HepG2 (cell line): ENCODE results near the gene NUDT22. TPM values are rescaled to one million over a fixed set of nuclear protein-coding genes. Genes with fewer than 3 reads are reported as not detected.

Experiments used
- ATF7-NPFF ChIP-seq: sonication (generic); formaldehyde crosslinking; IDR thresholded peaks from 2 replicates; pipeline ENCODE4 v1.8.1; 2023; ENCODE audit warnings: mild to moderate bottlenecking, low read depth, missing genetic modification reagents, moderate library complexity
- CCAR2 ChIP-seq: fragments of 200-400 bp; formaldehyde crosslinking; optimal IDR thresholded peaks from 2 replicates; pipeline ENCODE3; 2018; ENCODE audit warnings: low read depth, mild to moderate bottlenecking, low read length, moderate library complexity
- CERS6 ChIP-seq: sonication (generic); formaldehyde crosslinking; IDR thresholded peaks from 2 replicates; pipeline ENCODE4 v1.5.0; 2020; ENCODE audit warnings: missing genetic modification reagents
- CSRNP2 ChIP-seq: sonication (generic); formaldehyde crosslinking; conservative IDR thresholded peaks from 2 replicates; pipeline ENCODE4 v1.8.0; 2022; ENCODE audit warnings: low read depth, missing genetic modification reagents
- EED ChIP-seq: sonication (generic); formaldehyde crosslinking; IDR thresholded peaks from 2 replicates; pipeline ENCODE4 v1.5.0; 2020; ENCODE audit warnings: mild to moderate bottlenecking, missing genetic modification reagents
- KLF13 ChIP-seq: sonication (generic); formaldehyde crosslinking; IDR thresholded peaks from 2 replicates; pipeline ENCODE4 v1.4.0; 2020; ENCODE audit warnings: mild to moderate bottlenecking, missing genetic modification reagents
- POGK ChIP-seq: sonication (generic); formaldehyde crosslinking; conservative IDR thresholded peaks from 2 replicates; pipeline ENCODE4 v1.8.0; 2022; ENCODE audit warnings: mild to moderate bottlenecking, moderate library complexity, missing genetic modification reagents
- SIX4 ChIP-seq: sonication (generic); formaldehyde crosslinking; IDR thresholded peaks from 2 replicates; pipeline ENCODE4 v1.4.0; 2020; ENCODE audit warnings: missing genetic modification reagents
- TOE1 ChIP-seq: sonication (generic); formaldehyde crosslinking; IDR thresholded peaks from 2 replicates; pipeline ENCODE4 v1.4.0; 2020; ENCODE audit warnings: mild to moderate bottlenecking, missing genetic modification reagents
- ZNF275 ChIP-seq: sonication (generic); formaldehyde crosslinking; IDR thresholded peaks from 2 replicates; pipeline ENCODE4 v1.8.0; 2022; ENCODE audit warnings: missing genetic modification reagents, mild to moderate bottlenecking, inconsistent platforms, borderline replicate concordance
- ZNF430 ChIP-seq: sonication (generic); formaldehyde crosslinking; IDR thresholded peaks from 2 replicates; pipeline ENCODE4 v1.9.0; 2021; ENCODE audit warnings: mild to moderate bottlenecking, missing genetic modification reagents
- ZNF576 ChIP-seq: sonication (generic); formaldehyde crosslinking; IDR thresholded peaks from 2 replicates; pipeline ENCODE4 v1.4.0; 2020; ENCODE audit warnings: mild to moderate bottlenecking, missing genetic modification reagents
- ZNF609 ChIP-seq: sonication (generic); formaldehyde crosslinking; IDR thresholded peaks from 2 replicates; pipeline ENCODE4 v1.4.0; 2020; ENCODE audit warnings: mild to moderate bottlenecking, missing genetic modification reagents, borderline replicate concordance
- ZNF615 ChIP-seq: sonication (generic); formaldehyde crosslinking; IDR thresholded peaks from 2 replicates; pipeline ENCODE4 v1.5.0; 2020; ENCODE audit warnings: mild to moderate bottlenecking, missing genetic modification reagents, borderline replicate concordance
- ZNF792 ChIP-seq: IDR thresholded peaks from 2 replicates; pipeline ENCODE4 v1.6.1; 2016
- ZNF839 ChIP-seq: sonication (generic); formaldehyde crosslinking; IDR thresholded peaks from 2 replicates; pipeline ENCODE4 v1.4.0; 2020; ENCODE audit warnings: missing genetic modification reagents, mild to moderate bottlenecking, borderline replicate concordance
- ZSCAN9 ChIP-seq: IDR thresholded peaks from 2 replicates; pipeline ENCODE4 v1.6.1; 2016; ENCODE audit warnings: borderline replicate concordance
- polyA plus RNA-seq, 8 experiments: library from polyadenylated mRNA; depleted of rRNA in 3 of 8; stranded (reverse) in 7 of 8; unstranded in 1 of 8; fragments of >200 nt; fragmentation: Illumina TruSeq in 4 of 8; extraction: Trizol in 4 of 8; gene quantifications; 2 replicates each; pipeline versions ENCODE4 v1.2.1 to v1.2.3, GENCODE V29; 2011 to 2016; ENCODE audit warnings: low read depth in 4 of 8, missing spikeins in 1 of 8, mixed read lengths in 1 of 8; ENCODE audit not compliant: insufficient read depth in 1 of 8
- total RNA-seq, 5 experiments: library from RNA; depleted of rRNA; stranded (reverse); fragments of >200 nt; fragmentation: Illumina TruSeq; extraction: Trizol; gene quantifications; 2 replicates each; pipeline ENCODE4 v1.2.3, GENCODE V29; 2016; ENCODE audit warnings: low read depth in 1 of 5

Gene NUDT22
- total and polyA plus RNA-seq, 2 of the 13 experiments (the other 11 are each of a cell fraction or from before 2014, with no cell fraction given): 33.5 to 39.8 TPM

- TF ChIP-seq ZNF609 (CRISPR knock-in tag) (peak; percentile 33; the same call in 1 of the 2 replicates), CSRNP2 (CRISPR knock-in tag) (no peak), CCAR2 (no peak), ZNF615 (CRISPR knock-in tag) (no peak), CERS6 (CRISPR knock-in tag) (no peak), ZNF576 (CRISPR knock-in tag) (no peak), ZSCAN9 (0 out of 2 replicates have a peak, but pooled peaks have one; percentile 20), EED (CRISPR knock-in tag) (0 out of 2 replicates have a peak, but pooled peaks have one; percentile 36), ATF7-NPFF (CRISPR knock-in tag) (peak; percentile 48; the same call in 1 of the 2 replicates), TOE1 (CRISPR knock-in tag) (no peak), POGK (CRISPR knock-in tag) (peak; percentile 60; the same call in 1 of the 2 replicates), KLF13 (no peak), ZNF839 (CRISPR knock-in tag) (no peak), ZNF430 (CRISPR knock-in tag) (peak; percentile 88; the same call in 1 of the 2 replicates), SIX4 (CRISPR knock-in tag) (peak; percentile 17; the same call in 1 of the 2 replicates), ZNF275 (CRISPR knock-in tag) (peak; percentile 36; the same call in 1 of the 2 replicates), ZNF792 (CRISPR knock-in tag) (peak; percentile 56; the same call in 1 of the 2 replicates)
Measured at GRCh38 chr11:64240435-64241240, 14.6 kb downstream of the NUDT22 start, which contains the start of gene FKBP2 (continued).
